H1 (cell line): Measurements from ENCODE around the gene CADM2.

Experiments
- CEBPB ChIP-seq: IDR thresholded peaks from 2 replicates; pipeline ENCODE4 v1.6.1; 2012; ENCODE audit warnings: low read depth, low read length
- EP300 ChIP-seq, 2 experiments: IDR thresholded peaks; 1 replicate in 1 of 2; 2 replicates in 1 of 2; pipeline ENCODE4 v1.6.1; 2011 to 2012; ENCODE audit warnings: low read depth in 2 of 2, low read length in 2 of 2, mild to moderate bottlenecking in 2 of 2, borderline replicate concordance in 1 of 2, inconsistent platforms in 1 of 2, moderate library complexity in 1 of 2
- HDAC2 ChIP-seq, 2 experiments: fragments of 300-600 bp in 1 of 2; sonication (generic) in 1 of 2; IDR thresholded peaks; 2 replicates each; pipeline ENCODE4 v1.6.1; 2011 to 2012; ENCODE audit warnings: low read depth in 2 of 2, low read length in 2 of 2, mild to moderate bottlenecking in 2 of 2, moderate library complexity in 2 of 2, borderline replicate concordance in 1 of 2, inconsistent platforms in 1 of 2
- POLR2A ChIP-seq, 2 experiments: IDR thresholded peaks; 1 replicate in 1 of 2; 2 replicates in 1 of 2; pipeline ENCODE4 v1.6.1; 2011; ENCODE audit warnings: low read depth in 2 of 2, low read length in 2 of 2, mild to moderate bottlenecking in 2 of 2; ENCODE audit errors: control extremely low read depth in 1 of 2
- RFX5 ChIP-seq: IDR thresholded peaks from 2 replicates; pipeline ENCODE4 v1.6.1; 2011; ENCODE audit warnings: low read depth, low read length, improper control_type of control experiment, borderline replicate concordance
- SP1 ChIP-seq: IDR thresholded peaks from 2 replicates; pipeline ENCODE4 v1.6.1; 2011; ENCODE audit warnings: low read depth, low read length
- TAF1 ChIP-seq: IDR thresholded peaks from 2 replicates; pipeline ENCODE4 v1.6.1; 2011; ENCODE audit warnings: mild to moderate bottlenecking, low read depth, low read length
- TBP ChIP-seq: IDR thresholded peaks from 2 replicates; pipeline ENCODE4 v1.6.1; 2011; ENCODE audit warnings: low read depth, low read length, improper control_type of control experiment
- ZNF274 ChIP-seq: IDR thresholded peaks from 2 replicates; pipeline ENCODE4 v1.7.0; 2012; ENCODE audit warnings: low read length, borderline replicate concordance; ENCODE audit errors: extremely low read depth
- TF ChIP-seq, protein P1 (sequence below), 3 experiments: IDR thresholded peaks; 1 replicate in 2 of 3; 2 replicates in 1 of 3; pipeline versions ENCODE4 v1.5.1 to v1.6.1; 2011; ENCODE audit warnings: low read length in 3 of 3, mild to moderate bottlenecking in 3 of 3, inconsistent platforms in 2 of 3, low read depth in 1 of 3, moderate library complexity in 1 of 3; ENCODE audit not compliant: insufficient read depth in 1 of 3; ENCODE audit errors: control extremely low read depth in 1 of 3
- TF ChIP-seq, protein P2 (sequence below): IDR thresholded peaks from 2 replicates; pipeline ENCODE4 v1.6.1; 2012; ENCODE audit warnings: inconsistent platforms

DNA sequence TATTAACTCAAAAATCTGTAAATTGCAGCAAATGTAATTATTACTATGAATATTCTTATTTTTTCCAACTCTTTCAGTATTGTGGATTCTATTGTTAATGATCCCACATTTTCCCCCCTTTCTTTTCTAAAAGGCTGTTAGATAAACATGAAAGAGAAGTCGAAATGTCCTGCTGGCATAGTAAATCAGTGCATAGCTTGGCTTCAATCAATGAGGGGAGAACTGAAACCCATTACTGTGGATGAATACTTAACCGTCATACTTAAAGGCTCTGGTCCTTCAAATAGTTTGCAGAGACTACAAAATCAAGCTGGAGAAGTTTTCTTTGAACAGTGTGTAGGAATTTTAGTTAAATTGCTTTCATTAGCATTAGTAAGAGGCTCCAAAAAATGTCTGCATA is 667.9 kb downstream of the CADM2 start:
- TF ChIP-seq TBP (no peak), CEBPB (no peak), TAF1 (no peak), SP1 (no peak), ZNF274 (no peak), RFX5 (no peak), EP300 (IDR thresholded peaks at IDR 0.05; ENCODE audit: borderline replicate concordance in 1 of 2, low read depth in 2 of 2, low read length in 2 of 2) (no peak), POLR2A (IDR thresholded peaks at IDR 0.05; ENCODE audit: control extremely low read depth in 1 of 2, low read depth in 2 of 2, low read length in 2 of 2) (no peak), HDAC2 (IDR thresholded peaks at IDR 0.05; ENCODE audit: borderline replicate concordance in 1 of 2, low read depth in 2 of 2, low read length in 2 of 2) (no peak)
- TF ChIP-seq, protein P1, sequence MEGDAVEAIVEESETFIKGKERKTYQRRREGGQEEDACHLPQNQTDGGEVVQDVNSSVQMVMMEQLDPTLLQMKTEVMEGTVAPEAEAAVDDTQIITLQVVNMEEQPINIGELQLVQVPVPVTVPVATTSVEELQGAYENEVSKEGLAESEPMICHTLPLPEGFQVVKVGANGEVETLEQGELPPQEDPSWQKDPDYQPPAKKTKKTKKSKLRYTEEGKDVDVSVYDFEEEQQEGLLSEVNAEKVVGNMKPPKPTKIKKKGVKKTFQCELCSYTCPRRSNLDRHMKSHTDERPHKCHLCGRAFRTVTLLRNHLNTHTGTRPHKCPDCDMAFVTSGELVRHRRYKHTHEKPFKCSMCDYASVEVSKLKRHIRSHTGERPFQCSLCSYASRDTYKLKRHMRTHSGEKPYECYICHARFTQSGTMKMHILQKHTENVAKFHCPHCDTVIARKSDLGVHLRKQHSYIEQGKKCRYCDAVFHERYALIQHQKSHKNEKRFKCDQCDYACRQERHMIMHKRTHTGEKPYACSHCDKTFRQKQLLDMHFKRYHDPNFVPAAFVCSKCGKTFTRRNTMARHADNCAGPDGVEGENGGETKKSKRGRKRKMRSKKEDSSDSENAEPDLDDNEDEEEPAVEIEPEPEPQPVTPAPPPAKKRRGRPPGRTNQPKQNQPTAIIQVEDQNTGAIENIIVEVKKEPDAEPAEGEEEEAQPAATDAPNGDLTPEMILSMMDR (IDR thresholded peaks at IDR 0.05; ENCODE audit: control extremely low read depth in 1 of 3, insufficient read depth in 1 of 3, low read depth in 1 of 3, low read length in 3 of 3), result no peak
- TF ChIP-seq, protein P2, sequence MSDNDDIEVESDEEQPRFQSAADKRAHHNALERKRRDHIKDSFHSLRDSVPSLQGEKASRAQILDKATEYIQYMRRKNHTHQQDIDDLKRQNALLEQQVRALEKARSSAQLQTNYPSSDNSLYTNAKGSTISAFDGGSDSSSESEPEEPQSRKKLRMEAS, result no peak
